Renal pelvis (tissue), 4 donors: Measurements from ENCODE around the gene ENDOU. TPM values are rescaled to one million over a fixed set of nuclear protein-coding genes. Genes with fewer than 3 reads are reported as not detected.
"Not testable (repeated sequence)": the region's sequence is repeated elsewhere in the genome, so short reads cannot be mapped to it uniquely, and the experiment has no call there.

Experiments
- DNase-seq: peaks from one replicate; pipeline ENCODE4 v3.0.0-alpha.2; 2013
- polyA plus RNA-seq, 3 donors: library from polyadenylated mRNA; unstranded; fragments of 120-200 nt; gene quantifications; one replicate each; pipeline ENCODE4 v1.2.1, GENCODE V29; 2013; ENCODE audit not compliant: insufficient read length in 3 of 3

Gene ENDOU
- polyA plus RNA-seq, 3 donors: 0.26 to 0.48 (median 0.46) TPM

DNA sequence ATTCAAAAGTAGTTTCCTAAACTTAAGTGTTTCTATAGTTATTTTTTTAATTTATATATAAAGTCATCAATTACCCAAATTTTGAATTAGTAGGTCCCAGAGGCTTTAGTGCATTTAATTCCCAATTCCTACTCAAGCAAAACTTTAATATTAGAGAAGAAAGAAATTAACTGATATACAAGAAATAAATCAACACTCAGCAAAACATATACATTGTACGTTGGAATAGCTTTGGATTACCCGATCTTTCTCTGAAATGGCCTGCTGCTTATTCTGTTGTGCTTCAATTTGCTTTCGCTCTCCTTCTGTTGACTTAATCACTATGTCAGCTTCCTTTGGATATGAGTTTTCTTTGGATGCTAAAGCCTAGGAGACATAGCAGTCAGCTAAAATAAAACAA is 37.7 kb downstream of the ENDOU start:
- no peak for DNase-seq

DNA sequence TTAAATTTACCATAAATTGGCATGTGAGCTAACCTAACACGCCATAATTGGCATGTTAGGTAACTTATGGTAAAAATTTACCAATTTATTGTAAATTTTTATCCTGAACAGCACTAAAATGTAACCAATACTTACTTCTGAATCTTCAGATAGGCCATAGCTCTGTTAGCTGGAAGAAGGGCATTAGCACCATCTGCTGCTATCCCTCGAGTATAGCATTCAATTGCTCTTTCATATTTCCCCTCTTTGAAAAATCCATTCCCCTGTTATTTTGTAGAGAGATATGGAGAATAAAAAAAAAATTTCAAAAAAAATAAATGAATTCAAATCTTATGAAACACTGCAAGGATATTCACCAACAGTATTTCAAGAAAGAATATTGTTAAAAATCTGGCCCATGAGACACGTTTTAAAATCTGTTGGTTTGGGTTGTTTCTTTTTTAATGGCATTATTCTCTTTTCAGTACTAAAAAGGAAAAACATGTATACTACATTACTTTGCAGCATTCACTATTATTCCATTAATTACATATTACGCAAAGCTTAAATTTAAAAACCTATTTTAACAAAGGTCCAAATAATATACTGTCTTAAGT is 38.5 kb downstream of the ENDOU start:
- peak; percentile 26 for DNase-seq

DNA sequence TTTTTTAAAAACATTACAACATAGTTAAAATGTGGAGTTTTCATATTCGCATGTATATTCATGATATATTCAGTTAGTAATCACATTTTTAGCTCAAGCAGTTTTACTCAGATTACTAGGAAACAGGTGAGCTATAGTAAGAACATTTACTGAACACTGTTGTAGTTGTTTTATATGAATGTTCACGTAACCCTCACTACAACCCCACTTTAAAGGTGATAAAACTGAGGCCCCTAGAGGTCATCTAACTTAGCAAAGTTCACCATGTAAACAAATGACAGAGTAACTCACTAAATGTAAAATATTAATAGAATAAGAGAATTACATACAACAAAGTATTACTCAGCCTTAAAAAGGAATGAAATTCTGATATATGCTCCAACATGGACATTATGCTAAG is 45.5 kb downstream of the ENDOU start:
- DNase-seq: no peak

DNA sequence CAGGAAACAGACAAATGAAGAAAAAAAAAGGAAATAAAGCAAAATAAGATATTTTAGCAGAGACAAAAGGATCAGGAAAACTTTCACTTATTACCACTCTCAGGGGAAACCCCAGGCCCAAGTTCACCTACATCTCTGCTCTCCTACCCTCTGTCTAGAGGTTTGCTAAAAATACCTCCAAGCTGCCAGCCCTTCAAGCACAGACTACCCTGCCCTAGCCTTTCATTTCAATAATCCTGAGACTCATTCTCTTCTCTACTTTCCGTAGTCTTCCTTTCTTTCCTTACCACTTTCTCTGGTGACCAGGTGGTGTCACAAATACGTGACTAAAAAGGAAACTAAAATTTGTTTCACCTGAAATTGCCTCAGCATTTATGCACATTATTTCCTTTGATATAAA is 53.2 kb downstream of the ENDOU start:
- DNase-seq: no peak

DNA sequence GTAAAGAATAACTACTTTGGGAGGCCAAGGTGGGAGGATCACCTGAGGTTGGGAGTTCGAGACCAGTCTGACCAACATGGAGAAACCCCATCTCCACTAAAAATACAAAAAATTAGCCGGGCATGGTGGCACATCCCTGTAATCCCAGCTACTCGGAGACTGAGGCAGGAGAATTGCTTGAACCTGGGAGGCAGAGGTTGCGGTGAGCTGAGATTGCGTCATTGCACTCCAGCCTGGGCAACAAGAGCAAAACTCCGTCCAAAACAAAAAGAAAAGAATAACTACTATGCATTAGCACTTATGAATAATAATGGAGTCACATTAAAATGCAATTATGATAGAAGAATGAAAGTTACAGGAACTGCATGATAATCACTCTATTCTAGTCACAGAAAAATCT is 57.4 kb downstream of the ENDOU start:
- not testable (repeated sequence) for DNase-seq

Other genes starting within 250 kb of the ENDOU start
- 10 to 100 TPM; 42.3 to 44.5 (median 43.5) TPM for gene RPAP3, start 19.5 kb downstream of the ENDOU start, polyA plus RNA-seq
- 100 to 1,000 TPM in 1 of 3 donors, 10 to 100 TPM in 2; 67.0 to 100 (median 68.6) TPM for gene RAPGEF3, start 33.4 kb upstream of the ENDOU start, polyA plus RNA-seq
- 10 to 100 TPM; 54.4 to 69.8 (median 55.2) TPM for gene SLC48A1, start 47.7 kb upstream of the ENDOU start, polyA plus RNA-seq
- 10 to 100 TPM; 80.8 to 93.5 (median 90.2) TPM for gene HDAC7, start 94.4 kb upstream of the ENDOU start, polyA plus RNA-seq
- 1 to 10 TPM; 3.0 to 4.1 (median 3.7) TPM for gene VDR, start 179.5 kb upstream of the ENDOU start, polyA plus RNA-seq
- 100 to 1,000 TPM; 128 to 132 (median 132) TPM for gene TMEM106C, start 238.1 kb upstream of the ENDOU start, polyA plus RNA-seq